Mesothelial cell of epicardium (in vitro differentiated cells): Measurements from ENCODE around the gene NME8. TPM values are rescaled to one million over a fixed set of nuclear protein-coding genes. Genes with fewer than 3 reads are reported as not detected.

ENCODE experiments used
- DNase-seq, 2 experiments: peaks; one replicate each; pipeline ENCODE4 v3.0.0; 2021; ENCODE audit warnings: low spot score in 2 of 2; ENCODE audit not compliant: unreplicated experiment in 2 of 2
- H3K27ac Mint-ChIP-seq: 2 replicates; pipeline ENCODE4 v1.8.0; 2021; ENCODE audit warnings: mixed read lengths
- H3K27me3 Mint-ChIP-seq: 2 replicates; pipeline ENCODE4 v1.8.0; 2021; ENCODE audit warnings: low read depth, mixed read lengths
- H3K36me3 Mint-ChIP-seq: 2 replicates; pipeline ENCODE4 v1.8.0; 2021; ENCODE audit warnings: mixed read lengths
- H3K4me1 Mint-ChIP-seq: 2 replicates; pipeline ENCODE4 v1.8.0; 2021; ENCODE audit warnings: mixed read lengths
- H3K4me3 Mint-ChIP-seq: 2 replicates; pipeline ENCODE4 v1.8.0; 2021; ENCODE audit warnings: mild to moderate bottlenecking, moderate library complexity, mixed read lengths
- H3K9me3 Mint-ChIP-seq: 2 replicates; pipeline ENCODE4 v1.8.0; 2021; ENCODE audit warnings: mixed read lengths
- total RNA-seq: library from RNA; stranded (reverse); gene quantifications from 3 replicates; pipeline ENCODE4 v1.2.1, GENCODE V29; 2021
- TF ChIP-seq, protein P1 (sequence below): fragments of 200-600 bp; sonication (generic); IDR thresholded peaks from one replicate; pipeline ENCODE4 v1.5.0; 2021; ENCODE audit warnings: antibody characterized with exemption; ENCODE audit not compliant: unreplicated experiment

The NME8 gene
- total RNA-seq, 1 donor from 2014 or later, result 1.1 TPM

DNA sequence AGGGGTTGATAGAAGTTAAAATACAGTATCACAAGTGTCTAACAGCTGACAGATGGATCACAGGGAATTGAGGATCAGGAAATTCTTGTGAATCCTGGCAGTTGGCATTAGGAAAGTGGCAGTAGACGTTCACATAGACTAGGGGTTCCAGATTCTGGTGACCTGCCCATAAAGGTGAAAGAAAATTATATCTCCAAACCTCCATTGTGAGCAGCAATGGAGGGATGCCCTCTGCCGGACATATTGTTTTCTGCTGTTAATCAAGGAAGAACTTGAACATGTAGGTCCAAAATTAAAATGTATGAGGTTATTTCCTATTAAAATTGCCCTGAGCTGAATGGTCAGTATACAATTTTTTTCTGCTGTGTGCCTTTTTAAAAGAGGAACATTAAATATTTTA lies 5.1 kb downstream of the NME8 start:
- DNase-seq, result no peak
- Mint-ChIP-seq H3K36me3 (no peaks in the 10 kb centered on the region), H3K27ac (no peak overlapping the region), H3K4me1 (no peaks in the 10 kb centered on the region), H3K27me3 (peaks cover 27% of the 10 kb centered on the region), H3K9me3 (no peaks in the 10 kb centered on the region), H3K4me3 (no peak overlapping the region)
- TF ChIP-seq, protein P1, sequence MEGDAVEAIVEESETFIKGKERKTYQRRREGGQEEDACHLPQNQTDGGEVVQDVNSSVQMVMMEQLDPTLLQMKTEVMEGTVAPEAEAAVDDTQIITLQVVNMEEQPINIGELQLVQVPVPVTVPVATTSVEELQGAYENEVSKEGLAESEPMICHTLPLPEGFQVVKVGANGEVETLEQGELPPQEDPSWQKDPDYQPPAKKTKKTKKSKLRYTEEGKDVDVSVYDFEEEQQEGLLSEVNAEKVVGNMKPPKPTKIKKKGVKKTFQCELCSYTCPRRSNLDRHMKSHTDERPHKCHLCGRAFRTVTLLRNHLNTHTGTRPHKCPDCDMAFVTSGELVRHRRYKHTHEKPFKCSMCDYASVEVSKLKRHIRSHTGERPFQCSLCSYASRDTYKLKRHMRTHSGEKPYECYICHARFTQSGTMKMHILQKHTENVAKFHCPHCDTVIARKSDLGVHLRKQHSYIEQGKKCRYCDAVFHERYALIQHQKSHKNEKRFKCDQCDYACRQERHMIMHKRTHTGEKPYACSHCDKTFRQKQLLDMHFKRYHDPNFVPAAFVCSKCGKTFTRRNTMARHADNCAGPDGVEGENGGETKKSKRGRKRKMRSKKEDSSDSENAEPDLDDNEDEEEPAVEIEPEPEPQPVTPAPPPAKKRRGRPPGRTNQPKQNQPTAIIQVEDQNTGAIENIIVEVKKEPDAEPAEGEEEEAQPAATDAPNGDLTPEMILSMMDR, result peak; percentile 51

GRCh38 chr7:37882086-37882485 lies 33.7 kb downstream of the NME8 start:
- no peak for DNase-seq
- no peak overlapping the region for H3K27ac Mint-ChIP-seq
- TF ChIP-seq, protein P1, result no peak
- no peaks in the 10 kb centered on the region for H3K4me1 Mint-ChIP-seq
- peaks cover 51% of the 10 kb centered on the region for H3K27me3 Mint-ChIP-seq
- no peak overlapping the region for H3K4me3 Mint-ChIP-seq
- H3K36me3 Mint-ChIP-seq, result no peaks in the 10 kb centered on the region
- H3K9me3 Mint-ChIP-seq, result peaks cover 8% of the 10 kb centered on the region

- H3K4me1 Mint-ChIP-seq, result peaks cover 2% of the 10 kb centered on the region
- DNase-seq, result no peak
- no peaks in the 10 kb centered on the region for H3K36me3 Mint-ChIP-seq
- TF ChIP-seq, protein P1, result no peak
- no peak overlapping the region for H3K27ac Mint-ChIP-seq
- peaks cover 5% of the 10 kb centered on the region for H3K27me3 Mint-ChIP-seq
- H3K4me3 Mint-ChIP-seq, result no peak overlapping the region
- peaks cover 9% of the 10 kb centered on the region for H3K9me3 Mint-ChIP-seq
These were observed 45.0 kb downstream of the NME8 start for GRCh38 chr7:37893359-37893758.

DNA sequence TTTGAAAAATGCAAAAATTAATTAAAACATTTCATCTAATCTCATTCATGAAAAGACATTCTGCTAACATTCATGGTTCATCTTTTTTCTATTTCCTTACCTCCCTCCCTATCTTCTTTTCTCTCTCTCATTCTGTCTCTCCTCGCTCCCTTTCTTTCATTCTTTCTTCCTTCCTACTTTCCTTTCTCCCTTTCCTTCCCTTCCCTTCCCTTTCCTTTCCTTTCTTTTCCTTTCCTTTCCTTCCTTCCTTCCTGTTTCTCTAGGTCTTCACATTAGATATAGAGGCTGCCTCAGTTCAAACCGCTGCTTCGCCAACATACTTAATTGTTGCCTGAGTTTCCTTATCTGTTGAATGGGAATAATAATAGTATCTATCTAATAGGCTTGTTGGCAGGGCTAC lies 46.3 kb downstream of the NME8 start:
- peaks cover 11% of the 10 kb centered on the region for H3K9me3 Mint-ChIP-seq
- H3K27me3 Mint-ChIP-seq, result no peaks in the 10 kb centered on the region
- no peak overlapping the region for H3K4me3 Mint-ChIP-seq
- H3K36me3 Mint-ChIP-seq, result no peaks in the 10 kb centered on the region
- H3K4me1 Mint-ChIP-seq, result peaks cover 2% of the 10 kb centered on the region
- no peak for DNase-seq
- TF ChIP-seq, protein P1, result no peak
- no peak overlapping the region for H3K27ac Mint-ChIP-seq

DNA sequence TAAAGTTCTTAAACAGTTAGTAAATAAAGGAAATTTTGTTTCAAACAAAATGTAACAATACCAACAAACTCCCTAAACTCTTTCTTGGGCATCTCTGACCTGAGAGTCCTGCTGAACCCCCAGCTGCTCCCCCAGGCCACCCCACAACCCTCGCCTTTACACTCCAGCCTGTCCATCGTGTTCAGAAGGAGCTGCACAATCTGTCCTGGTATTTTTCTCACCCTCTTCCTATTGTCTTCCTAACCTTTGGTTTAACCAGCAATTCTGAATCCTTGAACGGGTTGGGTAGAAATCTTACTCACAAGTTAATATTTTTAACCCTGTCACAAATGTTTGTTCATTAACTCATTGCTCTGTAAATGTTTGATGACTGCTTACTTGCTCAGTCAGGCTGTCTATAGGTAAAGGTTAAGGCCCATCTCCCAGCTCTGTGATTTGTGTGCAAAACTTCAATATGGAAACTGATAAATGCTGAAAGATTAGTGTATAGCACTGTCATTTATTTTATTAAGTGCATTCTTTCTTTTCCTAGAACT lies 51.4 kb downstream of the NME8 start:
- Mint-ChIP-seq H3K9me3 (peaks cover 3% of the 10 kb centered on the region), H3K27ac (no peak overlapping the region)
- TF ChIP-seq, protein P1, result no peak

More for the DNA sequence above, 51.4 kb downstream of the NME8 start:
- DNase-seq, result no peak
- Mint-ChIP-seq H3K4me3 (no peak overlapping the region), H3K4me1 (peaks cover 29% of the 10 kb centered on the region), H3K36me3 (no peaks in the 10 kb centered on the region), H3K27me3 (no peaks in the 10 kb centered on the region)
